LHCN-M2 (cell line): Measurements from ENCODE around the gene EVC2. TPM values are rescaled to one million over a fixed set of nuclear protein-coding genes. Genes with fewer than 3 reads are reported as not detected.
"Not testable (repeated sequence)": the region's sequence is repeated elsewhere in the genome, so short reads cannot be mapped to it uniquely, and the experiment has no call there.

Experiments used
- DNase-seq: peaks from one replicate; pipeline ENCODE4 v3.0.0-alpha.2; 2012; ENCODE audit warnings: low read depth
- total RNA-seq: library from RNA; depleted of rRNA; stranded (reverse); fragments of >200 nt; gene quantifications from 2 replicates; pipeline ENCODE4 v1.2.3, GENCODE V29; 2014

Gene EVC2
- total RNA-seq, 1 experiment from 2014 or later = 18.0 TPM

DNA sequence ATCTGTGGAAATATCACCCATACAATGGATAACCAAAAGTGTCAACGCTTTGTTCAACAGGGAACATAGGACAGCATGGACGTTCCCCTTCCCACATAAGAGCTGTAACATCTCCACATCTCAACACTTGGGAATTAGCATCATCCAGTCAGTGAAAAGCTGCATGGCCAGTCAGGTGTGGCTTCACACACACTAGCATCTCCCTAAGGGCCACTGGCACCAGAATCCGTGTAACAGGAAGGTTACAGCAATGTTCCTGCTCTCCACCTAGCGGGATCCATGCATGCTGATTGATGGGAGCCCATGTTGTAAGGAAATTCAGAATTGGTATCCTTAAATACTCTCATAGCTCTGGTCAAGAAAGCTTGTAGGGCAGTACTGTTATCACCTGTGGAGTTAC, 78.8 kb downstream of the EVC2 start:
- DNase-seq = no peak

DNA sequence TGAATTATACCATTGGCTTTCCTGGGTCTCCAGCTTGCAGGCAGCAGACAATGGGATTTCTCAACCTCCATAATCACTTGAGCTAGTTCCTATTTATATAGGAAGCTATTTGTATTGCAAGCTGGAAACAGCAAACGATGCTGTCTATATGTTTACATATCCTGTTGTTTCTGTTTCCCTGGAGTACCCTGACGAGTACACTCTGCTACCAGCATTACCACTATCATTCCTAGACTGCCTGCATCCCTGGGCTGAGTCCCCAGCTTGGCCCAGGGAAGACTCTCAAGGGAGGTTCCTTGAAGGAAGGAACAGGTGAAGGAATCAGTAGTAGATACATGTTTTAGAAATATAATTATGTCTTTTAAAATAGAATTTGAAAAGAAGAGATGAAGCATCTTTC, 81.4 kb downstream of the EVC2 start:
- DNase-seq = no peak

DNA sequence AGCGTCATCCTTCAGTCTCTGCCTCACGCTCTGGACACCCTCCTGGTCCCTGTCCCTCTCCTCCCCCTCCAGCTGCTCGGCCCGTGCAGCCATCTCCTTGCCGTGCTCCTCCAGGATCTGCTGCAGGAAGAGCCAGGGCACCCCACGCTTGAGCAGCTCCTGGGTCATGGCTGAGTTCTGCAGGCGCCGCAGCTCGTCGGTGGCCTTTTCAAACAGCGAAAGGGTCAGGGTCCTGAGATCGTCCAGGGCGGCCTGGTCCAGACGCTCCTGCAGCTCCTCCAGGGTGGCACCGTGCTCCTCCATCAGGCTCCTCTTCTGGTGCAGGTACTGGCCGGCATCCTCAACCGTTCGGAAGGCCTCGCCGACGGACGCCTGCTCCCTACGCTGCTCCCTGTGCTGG, 85.8 kb downstream of the EVC2 start:
- DNase-seq = no peak

DNA sequence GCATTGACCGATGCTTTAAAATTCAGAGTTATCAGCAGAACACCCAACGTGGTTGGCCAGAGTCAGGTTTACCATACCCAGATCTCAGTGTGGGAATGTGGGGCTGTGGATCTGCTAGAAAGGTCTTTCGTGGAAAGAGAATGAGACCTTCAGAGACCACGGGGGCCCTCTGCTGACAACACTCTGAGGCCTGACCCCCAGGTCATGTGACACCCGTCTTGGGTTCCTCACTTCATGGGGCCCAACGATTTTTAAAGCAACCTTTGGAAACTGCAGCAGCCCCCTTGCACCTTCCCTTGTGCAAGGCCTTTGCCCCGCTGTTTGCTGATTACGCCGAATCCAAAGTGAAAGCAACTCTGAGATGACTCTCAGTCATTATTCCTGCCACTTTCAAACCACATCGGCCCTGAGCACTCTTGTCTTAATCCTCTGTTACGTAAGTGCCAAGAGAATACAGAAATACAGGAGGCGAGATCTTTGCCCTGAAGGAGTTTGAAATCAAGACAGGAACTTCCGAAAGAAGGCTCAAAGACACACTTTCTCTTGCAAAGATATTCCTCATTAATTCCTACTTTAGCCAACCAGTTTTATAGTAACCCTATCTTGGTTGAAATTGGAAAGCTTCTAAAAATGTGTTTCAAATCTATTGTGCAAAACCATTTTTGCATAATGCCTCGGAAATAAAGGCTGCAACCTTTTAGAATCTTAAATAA, 88.3 kb downstream of the EVC2 start:
- peak; percentile 28 for DNase-seq

DNA sequence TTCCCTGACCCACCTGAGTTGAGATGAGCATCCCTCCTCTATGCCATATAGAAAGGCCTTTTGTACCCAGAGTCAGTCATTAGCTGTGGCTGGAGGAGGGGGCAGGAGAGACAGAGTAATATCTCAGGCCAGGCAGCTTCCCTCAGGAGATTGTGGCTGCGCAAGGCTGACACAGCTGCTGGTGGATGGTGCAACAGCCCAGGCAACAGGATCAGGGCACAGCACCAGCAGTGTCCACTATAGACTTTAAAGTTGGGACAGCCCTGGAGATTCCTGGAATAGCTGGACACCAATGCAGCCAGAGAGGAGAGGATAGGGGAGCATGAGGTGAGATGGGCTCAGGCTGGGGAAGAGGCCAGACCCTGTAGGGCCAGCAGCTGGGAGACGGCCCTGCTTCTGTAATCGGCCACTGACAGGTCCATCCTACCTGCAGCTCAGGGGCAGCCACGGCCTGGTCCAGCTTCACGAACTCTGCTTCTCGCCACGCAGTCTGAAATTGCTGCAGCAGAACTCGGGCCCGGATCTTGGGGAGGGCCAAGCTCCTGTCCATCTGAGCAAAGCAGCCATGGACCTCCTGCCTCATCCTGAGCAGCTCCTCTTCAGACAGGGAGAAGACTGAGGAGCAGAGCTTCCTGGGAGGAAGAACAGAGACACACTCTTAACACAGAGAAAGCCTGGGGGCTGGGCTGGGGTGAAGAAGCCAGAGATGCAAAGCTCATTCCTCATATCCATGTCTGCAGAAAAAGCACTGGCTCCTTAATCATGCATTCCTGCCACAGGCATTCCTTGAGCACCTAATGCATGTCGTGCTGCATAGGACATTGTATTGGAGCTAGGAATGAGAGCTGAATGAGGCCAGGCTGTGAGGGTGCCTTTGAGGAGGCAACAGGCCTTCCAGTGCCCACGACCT, 90.1 kb downstream of the EVC2 start:
- DNase-seq = no peak

DNA sequence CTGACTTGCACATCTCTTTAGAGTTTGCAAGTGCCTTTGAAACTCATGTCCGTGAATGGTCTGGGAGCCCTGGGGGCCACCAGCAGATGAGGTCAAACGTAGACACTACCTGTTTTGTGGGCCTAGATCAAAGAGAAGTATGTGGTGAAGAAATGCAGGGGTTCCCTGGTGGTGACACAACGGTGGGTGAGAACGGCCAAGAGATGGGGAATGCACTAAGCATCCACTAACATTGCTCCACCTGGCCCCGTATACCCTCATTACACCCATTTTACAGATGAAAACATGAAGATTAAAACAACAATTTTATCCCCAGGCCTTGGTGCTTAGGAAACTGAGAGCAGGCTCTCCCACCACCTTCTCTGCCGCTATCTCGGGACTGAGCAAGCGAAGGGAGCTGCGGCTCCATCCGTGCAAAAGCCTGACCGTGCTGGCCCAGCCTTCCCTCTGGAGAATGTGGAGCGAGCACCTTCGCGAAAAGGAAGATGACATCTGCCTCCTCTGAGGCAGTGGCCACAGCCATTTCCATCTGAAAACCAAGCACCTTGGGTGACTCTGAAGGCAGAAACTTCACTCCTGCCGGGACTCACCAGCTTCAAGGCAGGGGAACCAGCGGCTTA, 91.9 kb downstream of the EVC2 start:
- no peak for DNase-seq

DNA sequence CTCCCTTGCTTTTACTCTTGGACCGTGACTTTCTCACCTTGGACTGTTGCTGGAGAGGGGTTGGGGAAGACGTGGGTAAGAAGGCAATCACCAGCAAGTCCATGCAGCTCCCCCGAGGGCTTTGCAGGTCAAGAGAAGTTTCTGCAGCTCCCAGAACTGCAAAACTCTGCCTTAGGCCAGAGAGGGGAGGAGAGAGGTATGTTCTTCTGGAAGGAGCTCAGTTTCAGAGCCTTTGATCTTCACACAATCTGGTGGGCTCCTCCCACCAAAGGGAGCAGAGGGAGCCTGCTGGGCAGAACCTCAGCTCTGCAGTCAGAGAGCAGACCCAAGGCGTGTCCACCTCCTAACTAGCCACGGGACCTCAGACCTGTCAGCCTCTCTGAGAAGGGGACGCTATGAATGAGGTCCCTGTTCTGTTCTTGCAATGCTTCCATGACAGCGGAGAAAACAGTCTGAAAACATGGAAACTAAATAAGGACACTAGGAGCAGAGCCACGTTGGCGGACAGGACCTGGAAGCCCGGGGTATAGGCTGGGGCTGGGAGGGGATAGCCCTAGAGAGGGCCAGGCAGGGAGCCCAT, 92.8 kb downstream of the EVC2 start:
- DNase-seq = no peak

DNA sequence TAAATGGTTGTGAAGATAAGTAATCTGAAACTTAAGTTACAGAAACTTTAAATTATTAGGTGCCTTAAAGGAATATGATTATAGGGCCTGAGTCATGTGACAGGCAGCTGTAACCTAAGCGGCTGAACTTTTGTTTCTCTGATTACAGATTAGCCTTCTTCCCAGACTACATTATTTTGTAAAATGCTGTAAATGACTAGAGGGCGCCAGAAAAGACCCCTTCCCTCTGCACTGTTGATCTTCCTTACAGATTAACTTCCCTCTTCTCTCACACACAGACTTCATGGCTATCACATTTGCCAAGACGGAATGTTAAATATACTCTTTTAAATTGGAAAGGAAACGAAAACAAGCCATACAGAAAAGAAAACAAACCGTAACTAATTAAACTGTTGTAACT, 96.6 kb downstream of the EVC2 start:
- no peak for DNase-seq

DNA sequence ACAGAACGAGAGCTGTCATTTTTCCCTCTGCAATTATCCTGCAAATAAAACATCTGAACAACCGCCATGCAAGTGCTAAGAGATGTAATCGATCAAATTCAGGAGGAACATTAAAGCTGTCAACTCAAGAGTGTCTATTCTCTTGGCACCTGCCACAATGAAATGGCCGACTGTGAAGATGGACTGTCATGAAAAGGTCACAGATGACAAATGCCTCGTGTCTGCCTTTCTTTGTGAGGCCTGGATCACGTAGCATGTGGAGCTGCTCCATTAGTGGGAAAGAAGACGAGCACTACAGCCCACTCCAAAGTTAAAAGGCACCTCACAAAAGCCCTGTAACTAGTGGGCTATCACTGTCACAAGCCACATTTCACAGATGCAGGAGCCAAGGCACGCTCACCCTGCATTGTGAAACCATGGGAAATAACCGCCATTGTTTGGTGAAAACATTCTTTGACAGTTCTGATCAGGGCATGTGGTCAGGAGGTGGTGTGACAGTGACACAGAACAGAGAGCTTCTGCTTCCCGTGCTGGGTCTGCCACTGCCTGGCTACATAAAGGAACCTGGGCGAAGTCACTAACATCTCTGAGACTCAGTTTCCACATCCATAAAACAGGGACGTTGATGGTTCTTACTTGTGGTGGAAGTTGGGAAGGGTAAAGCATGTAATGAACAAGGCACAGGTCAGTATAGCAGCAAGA, 98.9 kb downstream of the EVC2 start:
- DNase-seq = no peak

DNA sequence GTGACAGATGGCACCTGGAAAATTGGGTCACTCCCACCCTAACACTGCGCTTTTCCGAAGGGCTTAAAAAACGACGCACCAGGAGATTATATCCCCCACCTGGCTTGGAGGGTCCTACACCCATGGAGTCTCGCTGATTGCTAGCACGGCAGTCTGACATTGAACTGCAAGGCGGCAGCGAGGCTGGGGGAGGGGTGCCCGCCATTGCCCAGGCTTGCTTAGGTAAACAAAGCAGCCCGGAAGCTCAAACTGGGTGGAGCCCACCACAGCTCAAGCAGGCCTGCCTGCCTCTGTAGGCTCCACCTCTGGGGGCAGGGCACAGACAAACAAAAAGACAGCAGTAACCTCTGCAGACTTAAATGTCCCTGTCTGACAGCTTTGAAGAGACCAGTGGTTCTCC, 114.5 kb downstream of the EVC2 start:
- not testable (repeated sequence) for DNase-seq

DNA sequence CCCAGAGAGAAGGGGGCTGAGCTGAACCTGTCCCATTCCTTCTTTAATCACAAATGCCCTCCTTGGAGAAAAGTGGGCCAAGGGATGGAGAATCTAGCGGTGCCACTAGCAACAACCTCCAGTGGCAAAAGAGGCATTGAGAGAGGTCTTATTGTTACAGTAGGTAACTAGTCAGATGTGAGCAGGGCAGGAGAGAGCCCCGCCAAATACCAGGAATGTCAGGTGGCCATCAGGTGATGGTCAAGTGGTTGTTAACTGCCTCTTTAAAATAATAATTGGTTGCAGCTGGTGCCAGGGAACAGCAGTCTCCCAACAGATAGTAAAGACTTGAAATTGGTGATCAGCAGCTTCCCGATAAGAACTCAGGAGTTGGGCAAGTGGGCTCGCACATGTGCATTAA, 116.1 kb downstream of the EVC2 start:
- no peak for DNase-seq

DNA sequence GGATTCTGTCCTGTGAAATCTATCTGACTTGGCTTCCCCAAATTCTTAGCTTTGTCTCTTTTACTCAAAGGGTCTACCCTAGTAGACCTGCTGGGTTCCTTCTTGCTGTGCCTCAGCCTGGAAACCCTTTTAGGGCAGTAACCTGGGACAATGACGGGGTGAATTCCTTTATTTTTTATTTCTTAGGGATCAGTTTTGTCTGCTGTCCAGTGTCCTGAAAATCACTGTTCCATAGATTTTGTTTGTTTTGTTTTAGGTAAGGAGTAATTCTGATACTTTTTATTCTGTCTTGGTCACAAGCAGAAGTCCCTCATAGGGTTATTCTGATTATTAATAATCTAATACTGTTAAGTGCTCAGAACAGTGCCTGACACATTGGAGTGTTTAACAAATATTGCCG, 118.9 kb downstream of the EVC2 start:
- no peak for DNase-seq

DNA sequence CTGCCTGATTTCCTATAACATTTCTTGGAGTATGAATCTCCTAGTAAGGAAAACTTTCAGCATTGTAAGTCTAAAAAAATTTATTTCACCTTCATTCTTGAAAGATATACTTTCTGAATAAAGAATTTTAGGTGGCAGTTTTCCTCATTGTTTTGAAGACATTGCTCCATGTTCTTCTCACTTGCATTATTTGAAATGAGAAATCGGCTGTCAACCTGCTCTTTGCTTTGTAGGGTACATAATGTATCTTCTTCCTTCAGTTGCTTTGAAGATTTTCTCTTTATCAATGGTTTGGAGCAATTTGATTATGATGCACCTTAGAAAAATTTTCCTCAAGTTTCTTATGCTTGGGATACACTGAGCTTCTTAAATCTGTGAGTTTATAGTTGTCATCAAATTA, 120.3 kb downstream of the EVC2 start:
- DNase-seq = no peak

DNA sequence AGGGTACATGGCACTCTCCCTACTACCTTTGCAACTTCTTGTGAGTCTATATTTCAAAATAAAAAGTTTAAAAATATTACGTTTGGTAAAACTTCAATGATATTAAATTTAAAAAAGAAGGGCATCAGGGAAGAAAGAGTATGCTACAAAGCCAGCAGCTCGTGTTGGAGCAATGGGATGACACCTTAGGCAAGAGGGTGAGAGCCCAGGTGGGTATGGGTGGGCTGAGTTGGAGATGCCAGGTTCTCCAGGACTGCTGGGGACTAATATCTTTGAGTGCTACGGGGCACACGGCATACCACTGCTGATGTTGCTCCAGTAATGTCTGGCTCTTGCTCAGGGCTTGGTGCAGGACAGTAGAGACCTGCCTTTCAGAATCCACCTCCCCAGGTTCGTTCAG, 132.4 kb downstream of the EVC2 start:
- DNase-seq = no peak

DNA sequence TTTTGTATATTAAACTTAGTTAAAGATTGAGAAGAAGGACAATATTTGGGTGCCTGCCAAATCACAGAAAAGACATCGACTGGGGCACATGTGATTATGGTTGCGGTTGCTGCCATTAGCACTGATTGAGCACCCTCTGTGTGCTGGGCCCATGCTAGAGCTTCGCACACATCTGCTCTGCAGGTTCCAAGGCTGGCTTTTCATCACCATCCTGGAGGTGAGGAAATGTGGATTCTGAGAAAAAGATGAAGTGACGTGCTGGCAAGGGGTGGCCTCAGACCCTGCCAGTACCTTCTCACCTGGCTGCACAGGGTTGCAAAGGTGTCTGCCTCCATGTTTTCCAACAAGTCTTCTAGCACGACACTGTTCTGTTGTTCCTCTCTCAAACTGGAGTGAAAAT, 134.0 kb downstream of the EVC2 start:
- no peak for DNase-seq

DNA sequence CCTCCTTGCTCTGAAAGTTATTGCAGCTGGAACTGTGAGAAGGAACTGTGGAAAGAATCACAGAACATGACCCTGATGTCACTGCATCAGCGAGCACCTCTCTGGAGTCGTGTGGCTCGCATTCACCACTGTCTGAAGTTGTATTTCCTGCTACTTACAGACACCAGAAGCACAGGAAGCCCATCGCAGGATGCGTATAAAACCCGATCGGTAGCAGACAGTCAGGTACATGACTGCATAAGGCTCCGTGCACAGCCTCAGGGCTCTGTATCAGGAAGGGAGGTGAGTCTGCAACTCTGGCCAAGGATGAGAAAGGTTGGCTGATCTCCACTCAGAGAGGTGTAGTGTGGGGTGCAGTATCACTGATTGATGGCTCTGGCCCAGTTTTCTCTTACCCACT, 134.4 kb downstream of the EVC2 start:
- no peak for DNase-seq

DNA sequence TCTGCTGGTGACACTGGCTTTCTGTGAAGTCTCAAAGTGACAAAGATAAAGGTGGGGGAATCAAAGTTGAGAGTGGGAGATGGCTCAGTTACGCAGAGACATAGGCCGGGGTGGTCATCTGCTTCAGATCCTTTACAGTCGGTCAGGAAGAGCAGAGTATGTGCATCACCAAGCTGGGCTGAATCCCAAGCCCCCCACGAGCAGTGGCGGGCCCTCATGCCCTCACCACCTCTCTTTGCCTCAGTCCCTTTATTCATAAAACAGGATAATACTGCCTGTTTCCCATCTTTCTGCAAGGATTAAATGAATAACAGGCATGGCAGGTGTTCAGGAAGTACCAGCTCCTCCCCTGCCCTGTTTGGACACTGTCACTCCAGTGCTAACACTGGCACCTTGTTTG, 135.6 kb downstream of the EVC2 start:
- DNase-seq = no peak

DNA sequence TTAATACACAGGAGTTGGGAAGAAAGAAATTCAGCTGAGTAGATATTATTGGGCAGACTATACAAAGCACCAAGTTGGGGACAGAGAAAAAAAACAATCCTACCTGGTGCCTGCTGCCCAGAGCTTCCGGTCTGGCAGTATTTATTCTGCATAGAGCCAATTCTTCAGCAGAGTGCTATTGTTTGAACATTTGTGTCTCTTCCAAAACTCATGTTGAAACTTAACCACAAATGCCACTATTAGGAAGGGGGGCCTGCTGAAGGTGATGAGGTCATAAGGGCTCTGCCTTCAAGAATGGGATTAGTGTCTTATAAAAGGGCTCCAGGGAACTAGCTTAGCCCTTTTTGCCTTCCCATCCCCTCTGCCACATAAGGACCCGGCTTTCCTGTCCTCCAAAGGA, 136.2 kb downstream of the EVC2 start:
- DNase-seq = peak; percentile 54

DNA sequence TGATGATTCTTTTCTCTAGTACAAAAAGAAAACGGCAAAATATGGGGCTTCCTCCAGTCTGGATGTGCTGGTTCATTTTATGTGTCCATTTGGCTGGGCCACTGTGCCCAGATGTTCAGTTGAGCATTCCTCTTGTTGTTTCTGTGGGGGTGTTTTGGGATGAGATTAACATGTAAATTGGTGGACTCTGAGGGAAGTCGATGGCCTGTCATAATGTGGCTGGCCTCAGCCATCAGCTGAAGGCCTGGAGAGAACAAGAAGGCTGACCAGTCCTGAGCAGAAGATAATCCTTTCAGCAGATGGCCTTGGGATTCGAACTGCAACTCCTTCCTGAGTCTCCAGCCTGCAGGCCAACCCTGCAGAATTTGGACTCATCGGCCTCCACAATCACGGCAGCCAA, 136.7 kb downstream of the EVC2 start:
- DNase-seq = no peak

DNA sequence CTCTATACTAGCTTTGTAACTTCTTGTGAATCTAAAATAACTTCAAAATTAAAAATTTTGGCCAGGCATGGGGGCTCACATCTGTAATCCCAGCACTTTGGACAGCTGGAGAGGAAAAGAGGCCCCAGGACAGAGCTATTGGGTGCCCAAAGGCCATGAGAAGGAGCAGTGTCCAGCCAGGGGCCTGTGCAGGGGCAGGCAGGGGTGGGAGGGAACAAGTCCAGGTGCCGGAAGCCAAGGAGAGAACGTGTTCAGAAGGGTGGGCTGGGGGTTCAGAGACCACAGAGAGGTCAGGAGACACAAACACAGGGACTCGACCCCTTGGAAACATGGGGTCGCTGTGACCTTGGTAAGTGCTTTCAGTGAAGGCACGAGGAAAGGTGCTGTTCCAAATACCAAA, 138.9 kb downstream of the EVC2 start:
- no peak for DNase-seq

DNA sequence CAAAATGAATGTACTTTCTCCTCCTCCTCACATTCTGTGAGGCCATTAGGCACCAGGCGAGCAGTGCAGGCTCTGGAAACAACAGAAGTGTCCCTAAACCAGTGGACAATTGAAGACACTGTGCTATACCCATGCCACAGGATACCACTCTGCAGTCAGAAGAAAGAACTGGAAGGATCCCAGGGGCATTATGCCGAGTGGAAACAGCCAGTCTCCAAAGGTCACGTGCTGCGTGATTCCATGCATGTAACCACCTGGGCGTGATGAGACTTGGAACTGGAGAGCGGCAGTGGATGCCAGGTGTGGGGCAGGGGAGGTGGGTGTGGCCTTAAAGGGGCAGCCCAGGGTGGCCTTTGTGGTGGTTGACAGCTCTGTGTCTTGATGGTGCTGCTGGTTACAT, 139.4 kb downstream of the EVC2 start:
- DNase-seq = no peak

DNA sequence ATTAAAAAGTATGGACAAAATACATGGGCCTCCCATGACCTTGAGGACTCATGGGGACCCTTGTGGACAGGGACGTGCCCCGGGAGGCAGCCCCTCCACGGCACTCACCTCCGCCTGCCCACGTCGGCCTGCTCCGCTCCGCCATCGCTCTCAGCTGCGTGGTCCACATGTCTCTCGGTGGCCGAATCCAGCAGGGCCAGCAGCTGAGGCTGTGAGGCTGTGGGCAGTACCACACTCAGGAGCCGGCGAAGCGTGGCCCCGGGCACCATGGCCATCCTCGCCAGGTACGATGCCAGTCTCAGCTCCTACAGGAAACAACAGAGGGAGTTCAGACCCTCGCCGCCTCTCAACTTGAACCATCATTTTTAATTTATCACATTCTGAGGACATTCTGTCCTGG, 140.0 kb downstream of the EVC2 start:
- no peak for DNase-seq
